ENCODE data around the gene GREB1.
"Not testable (repeated sequence)": the region's sequence is repeated elsewhere in the genome, so short reads cannot be mapped to it uniquely, and the experiment has no call there.

The GREB1 gene

GRCh38 chr2:11651856-11652548 lies 118.2 kb downstream of the GREB1 start:
- peaks cover 42% of the 10 kb centered on the region for H3K27me3 ChIP-seq (replicated peaks; ENCODE audit: control insufficient read depth, insufficient read depth, low read length)
- no peaks in the 10 kb centered on the region for H3K9me3 ChIP-seq (ENCODE audit: control insufficient read depth, low read length)
- H3K4me3 ChIP-seq (ENCODE audit: low read length) = no peak overlapping the region
- H3K9ac ChIP-seq (ENCODE audit: low read length) = no peak overlapping the region
- no peaks in the 10 kb centered on the region for H3K36me3 ChIP-seq (ENCODE audit: control insufficient read depth, insufficient read depth, low read length, severe bottlenecking)
- DNase-seq (ENCODE audit: low read depth) = no peak
- peaks cover 13% of the 10 kb centered on the region for H3K4me1 ChIP-seq (ENCODE audit: control insufficient read depth, insufficient read depth, low read length)

GRCh38 chr2:11652553-11652952 lies 118.7 kb downstream of the GREB1 start:
- H3K9ac ChIP-seq (ENCODE audit: low read length) = no peak overlapping the region
- no peak overlapping the region for H3K4me3 ChIP-seq (ENCODE audit: low read length)
- peaks cover 48% of the 10 kb centered on the region for H3K27me3 ChIP-seq (replicated peaks; ENCODE audit: control insufficient read depth, insufficient read depth, low read length)
- peaks cover 13% of the 10 kb centered on the region for H3K4me1 ChIP-seq (ENCODE audit: control insufficient read depth, insufficient read depth, low read length)
- H3K36me3 ChIP-seq (ENCODE audit: control insufficient read depth, insufficient read depth, low read length, severe bottlenecking) = no peaks in the 10 kb centered on the region
- no peaks in the 10 kb centered on the region for H3K9me3 ChIP-seq (ENCODE audit: control insufficient read depth, low read length)
- peak; percentile 8 for DNase-seq (ENCODE audit: low read depth)

GRCh38 chr2:11655495-11655894 lies 121.7 kb downstream of the GREB1 start:
- Histone ChIP-seq H3K9ac (ENCODE audit: low read length) (no peak overlapping the region), H3K4me3 (ENCODE audit: low read length) (no peak overlapping the region), H3K36me3 (ENCODE audit: control insufficient read depth, insufficient read depth, low read length, severe bottlenecking) (no peaks in the 10 kb centered on the region), H3K9me3 (ENCODE audit: control insufficient read depth, low read length) (peaks cover 7% of the 10 kb centered on the region), H3K4me1 (ENCODE audit: control insufficient read depth, insufficient read depth, low read length) (peaks cover 13% of the 10 kb centered on the region), H3K27me3 (replicated peaks; ENCODE audit: control insufficient read depth, insufficient read depth, low read length) (peaks cover 47% of the 10 kb centered on the region)
- DNase-seq (ENCODE audit: low read depth) = no peak

GRCh38 chr2:11656252-11656651 lies 122.4 kb downstream of the GREB1 start:
- H3K4me1 ChIP-seq (ENCODE audit: control insufficient read depth, insufficient read depth, low read length) = peaks cover 13% of the 10 kb centered on the region
- H3K9me3 ChIP-seq (ENCODE audit: control insufficient read depth, low read length) = peaks cover 7% of the 10 kb centered on the region
- H3K27me3 ChIP-seq (replicated peaks; ENCODE audit: control insufficient read depth, insufficient read depth, low read length) = peaks cover 42% of the 10 kb centered on the region
- no peak overlapping the region for H3K9ac ChIP-seq (ENCODE audit: low read length)
- no peak overlapping the region for H3K4me3 ChIP-seq (ENCODE audit: low read length)
- DNase-seq (ENCODE audit: low read depth) = no peak
- H3K36me3 ChIP-seq (ENCODE audit: control insufficient read depth, insufficient read depth, low read length, severe bottlenecking) = no peaks in the 10 kb centered on the region

GRCh38 chr2:11656671-11657101 lies 122.8 kb downstream of the GREB1 start:
- Histone ChIP-seq H3K9me3 (ENCODE audit: control insufficient read depth, low read length) (peaks cover 7% of the 10 kb centered on the region), H3K36me3 (ENCODE audit: control insufficient read depth, insufficient read depth, low read length, severe bottlenecking) (no peaks in the 10 kb centered on the region), H3K27me3 (replicated peaks; ENCODE audit: control insufficient read depth, insufficient read depth, low read length) (peaks cover 42% of the 10 kb centered on the region), H3K4me1 (ENCODE audit: control insufficient read depth, insufficient read depth, low read length) (peaks cover 13% of the 10 kb centered on the region), H3K9ac (ENCODE audit: low read length) (no peak overlapping the region), H3K4me3 (ENCODE audit: low read length) (no peak overlapping the region)
- DNase-seq (ENCODE audit: low read depth) = no peak

- Histone ChIP-seq H3K4me3 (ENCODE audit: low read length) (no peak overlapping the region), H3K4me1 (ENCODE audit: control insufficient read depth, insufficient read depth, low read length) (peaks cover 10% of the 10 kb centered on the region), H3K9ac (ENCODE audit: low read length) (no peak overlapping the region), H3K36me3 (ENCODE audit: control insufficient read depth, insufficient read depth, low read length, severe bottlenecking) (no peaks in the 10 kb centered on the region), H3K27me3 (replicated peaks; ENCODE audit: control insufficient read depth, insufficient read depth, low read length) (peaks cover 41% of the 10 kb centered on the region), H3K9me3 (ENCODE audit: control insufficient read depth, low read length) (peaks cover 7% of the 10 kb centered on the region)
- DNase-seq (ENCODE audit: low read depth) = no peak
Measured at GRCh38 chr2:11657195-11657594, 123.3 kb downstream of the GREB1 start.

- H3K4me1 ChIP-seq (ENCODE audit: control insufficient read depth, insufficient read depth, low read length) = peaks cover 6% of the 10 kb centered on the region
- peaks cover 7% of the 10 kb centered on the region for H3K9me3 ChIP-seq (ENCODE audit: control insufficient read depth, low read length)
- H3K27me3 ChIP-seq (replicated peaks; ENCODE audit: control insufficient read depth, insufficient read depth, low read length) = peaks cover 41% of the 10 kb centered on the region
- no peaks in the 10 kb centered on the region for H3K36me3 ChIP-seq (ENCODE audit: control insufficient read depth, insufficient read depth, low read length, severe bottlenecking)
- no peak overlapping the region for H3K9ac ChIP-seq (ENCODE audit: low read length)
- DNase-seq (ENCODE audit: low read depth) = no peak
- no peak overlapping the region for H3K4me3 ChIP-seq (ENCODE audit: low read length)
Measured at GRCh38 chr2:11657646-11658045, 123.8 kb downstream of the GREB1 start.

- Histone ChIP-seq H3K9me3 (ENCODE audit: control insufficient read depth, low read length) (peaks cover 15% of the 10 kb centered on the region), H3K36me3 (ENCODE audit: control insufficient read depth, insufficient read depth, low read length, severe bottlenecking) (no peaks in the 10 kb centered on the region)
- DNase-seq (ENCODE audit: low read depth) = no peak
Measured at GRCh38 chr2:11658208-11659114, 124.6 kb downstream of the GREB1 start.

GRCh38 chr2:11659115-11659475 lies 125.2 kb downstream of the GREB1 start:
- Histone ChIP-seq H3K9me3 (ENCODE audit: control insufficient read depth, low read length) (peaks cover 19% of the 10 kb centered on the region), H3K4me3 (ENCODE audit: low read length) (no peak overlapping the region), H3K36me3 (ENCODE audit: control insufficient read depth, insufficient read depth, low read length, severe bottlenecking) (no peaks in the 10 kb centered on the region), H3K9ac (ENCODE audit: low read length) (no peak overlapping the region), H3K4me1 (ENCODE audit: control insufficient read depth, insufficient read depth, low read length) (no peaks in the 10 kb centered on the region), H3K27me3 (replicated peaks; ENCODE audit: control insufficient read depth, insufficient read depth, low read length) (peaks cover 47% of the 10 kb centered on the region)
- DNase-seq (ENCODE audit: low read depth) = no peak

More at GRCh38 chr2:11658208-11659114, 124.6 kb downstream of the GREB1 start:
- no peaks in the 10 kb centered on the region for H3K4me1 ChIP-seq (ENCODE audit: control insufficient read depth, insufficient read depth, low read length)
- no peak overlapping the region for H3K4me3 ChIP-seq (ENCODE audit: low read length)
- peaks cover 43% of the 10 kb centered on the region for H3K27me3 ChIP-seq (replicated peaks; ENCODE audit: control insufficient read depth, insufficient read depth, low read length)
- H3K9ac ChIP-seq (ENCODE audit: low read length) = no peak overlapping the region

- H3K9ac ChIP-seq (ENCODE audit: low read length) = no peak overlapping the region
- no peak overlapping the region for H3K4me3 ChIP-seq (ENCODE audit: low read length)
- H3K36me3 ChIP-seq (ENCODE audit: control insufficient read depth, insufficient read depth, low read length, severe bottlenecking) = no peaks in the 10 kb centered on the region
- no peaks in the 10 kb centered on the region for H3K4me1 ChIP-seq (ENCODE audit: control insufficient read depth, insufficient read depth, low read length)
- DNase-seq (ENCODE audit: low read depth) = no peak
- H3K27me3 ChIP-seq (replicated peaks; ENCODE audit: control insufficient read depth, insufficient read depth, low read length) = peaks cover 49% of the 10 kb centered on the region
- H3K9me3 ChIP-seq (ENCODE audit: control insufficient read depth, low read length) = peaks cover 19% of the 10 kb centered on the region
Measured at GRCh38 chr2:11659851-11660250, 126.0 kb downstream of the GREB1 start.

GRCh38 chr2:11660396-11660795 lies 126.6 kb downstream of the GREB1 start:
- not testable (repeated sequence) for DNase-seq (ENCODE audit: low read depth); H3K36me3 ChIP-seq (ENCODE audit: control insufficient read depth, insufficient read depth, low read length, severe bottlenecking); H3K4me3 ChIP-seq (ENCODE audit: low read length); H3K9ac ChIP-seq (ENCODE audit: low read length); H3K4me1 ChIP-seq (ENCODE audit: control insufficient read depth, insufficient read depth, low read length)
- H3K27me3 ChIP-seq (replicated peaks; ENCODE audit: control insufficient read depth, insufficient read depth, low read length) = peaks cover 54% of the 10 kb centered on the region
- peaks cover 19% of the 10 kb centered on the region for H3K9me3 ChIP-seq (ENCODE audit: control insufficient read depth, low read length)

Measured in adipocyte (in vitro differentiated cells).